KBM-7 (cell line): ENCODE measurements around the gene ZSCAN23.

Source experiments
- DNase-seq: peaks from one replicate; pipeline ENCODE4 v3.0.0-alpha.2; 2015
- in situ Hi-C: fragments of 300-500 bp; cut with MboI; formaldehyde crosslinking; loops from 2 replicates; pipeline ENCODE4 v1.14.3; 2020; ENCODE audit warnings: low sequenced_read_pairs, low pct_unique_long_range_greater_than_20kb, mixed read lengths

The ZSCAN23 gene

GRCh38 chr6:28393912-28394662, 49.2 kb downstream of the ZSCAN23 start:
- in situ Hi-C loops = no loop called here
- peak; percentile 28 for DNase-seq

- no peak for DNase-seq
- in situ Hi-C loops = no loop called here
These were observed 52.6 kb downstream of the ZSCAN23 start for GRCh38 chr6:28390688-28391087.

- no peak for DNase-seq
- in situ Hi-C loops = no loop called here
These were observed 59.2 kb downstream of the ZSCAN23 start for GRCh38 chr6:28384143-28384533.

DNA sequence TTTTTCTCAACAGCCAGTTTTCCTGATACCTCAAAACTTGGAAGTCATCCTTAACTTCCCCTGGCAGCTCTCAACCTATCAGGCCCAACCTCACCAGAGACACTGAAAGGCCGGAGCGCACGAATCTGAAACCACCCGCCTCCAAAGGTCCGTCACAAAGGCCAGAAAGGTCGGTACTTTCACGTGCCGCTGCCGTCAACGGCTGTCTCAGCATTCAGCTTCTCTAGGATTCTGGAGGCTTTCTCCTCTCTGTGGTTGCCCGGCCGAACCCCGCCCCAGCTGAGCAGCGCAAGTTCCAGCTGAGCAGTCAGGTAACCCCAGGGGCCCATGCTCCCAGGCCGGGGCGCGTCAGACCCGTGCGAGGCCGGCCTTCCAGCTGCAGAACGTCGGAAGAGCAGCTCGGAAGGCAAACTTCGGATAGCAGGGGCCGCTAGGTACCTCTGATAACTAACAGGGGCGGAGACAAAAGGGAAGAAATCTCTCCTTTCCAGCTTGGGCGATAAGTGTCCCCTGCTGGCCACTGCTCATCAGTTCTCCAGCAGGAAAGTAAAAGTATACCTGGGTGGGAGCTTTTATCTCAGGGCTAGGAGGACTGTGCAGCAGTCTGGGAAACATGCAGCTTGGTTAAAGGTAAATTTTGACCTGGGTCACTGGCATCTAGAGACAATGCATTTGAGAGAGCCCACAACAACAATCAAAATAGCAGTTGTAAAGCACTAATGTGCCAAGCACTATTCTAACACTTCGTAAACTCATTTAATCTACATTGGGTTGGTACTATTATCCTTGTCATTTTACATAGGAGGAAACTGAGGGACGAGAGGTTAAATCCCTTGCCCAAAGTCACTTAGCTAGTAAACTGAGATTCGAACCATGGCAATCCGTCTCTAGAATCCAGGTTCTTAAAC, 59.8 kb downstream of the ZSCAN23 start:
- in situ Hi-C loops = no loop called here
- DNase-seq = no peak
